Parathyroid adenoma (tissue), 2 donors: ENCODE data around the gene TBC1D8.

Experiments
- H2AFZ ChIP-seq: fragments of 300-600 bp; sonication (generic); one replicate; pipeline ENCODE4 v1.7.0; 2017; ENCODE audit warnings: antibody characterized with exemption, mild to moderate bottlenecking
- H3K27ac ChIP-seq: fragments of 300-600 bp; sonication (generic); one replicate; pipeline ENCODE4 v1.7.0; 2017
- H3K27me3 ChIP-seq: fragments of 300-600 bp; sonication (generic); one replicate; pipeline ENCODE4 v1.7.0; 2017; ENCODE audit warnings: low read length; ENCODE audit not compliant: control insufficient read depth, insufficient read depth
- H3K36me3 ChIP-seq: fragments of 300-600 bp; sonication (generic); one replicate; pipeline ENCODE4 v1.7.0; 2017; ENCODE audit warnings: low read length; ENCODE audit not compliant: control insufficient read depth, insufficient read depth
- H3K4me1 ChIP-seq: fragments of 300-600 bp; sonication (generic); one replicate; pipeline ENCODE4 v1.7.0; 2017; ENCODE audit warnings: control low read depth
- H3K4me2 ChIP-seq: fragments of 300-600 bp; sonication (generic); one replicate; pipeline ENCODE4 v1.7.0; 2017; ENCODE audit warnings: low read length
- H3K4me3 ChIP-seq: fragments of 300-600 bp; sonication (generic); one replicate; pipeline ENCODE4 v1.7.0; 2017; ENCODE audit warnings: low read depth, low read length
- H3K79me2 ChIP-seq: fragments of 300-600 bp; sonication (generic); one replicate; pipeline ENCODE4 v1.7.0; 2017; ENCODE audit warnings: control low read depth
- H3K9ac ChIP-seq: fragments of 300-600 bp; sonication (generic); one replicate; pipeline ENCODE4 v1.7.0; 2017; ENCODE audit warnings: mild to moderate bottlenecking
- H3K9me3 ChIP-seq: fragments of 300-600 bp; sonication (generic); one replicate; pipeline ENCODE4 v1.7.0; 2017; ENCODE audit warnings: low read length; ENCODE audit not compliant: control insufficient read depth
- TF ChIP-seq, protein P1 (sequence below): fragments of 300-600 bp; sonication (generic); IDR thresholded peaks from one replicate; pipeline ENCODE4 v1.7.0; 2017; ENCODE audit warnings: antibody characterized with exemption, mild to moderate bottlenecking
- donor health status: primary hyperparathyroidism.

TBC1D8 gene

GRCh38 chr2:100968146-100969145 is 182.7 kb downstream of the TBC1D8 start:
- H3K4me3 ChIP-seq: no peak overlapping the region
- no peaks in the 10 kb centered on the region for H3K79me2 ChIP-seq
- no peak overlapping the region for H3K4me2 ChIP-seq
- no peak overlapping the region for H3K27ac ChIP-seq
- H3K36me3 ChIP-seq: no peaks in the 10 kb centered on the region
- no peak overlapping the region for H3K9ac ChIP-seq
- TF ChIP-seq, protein P1, sequence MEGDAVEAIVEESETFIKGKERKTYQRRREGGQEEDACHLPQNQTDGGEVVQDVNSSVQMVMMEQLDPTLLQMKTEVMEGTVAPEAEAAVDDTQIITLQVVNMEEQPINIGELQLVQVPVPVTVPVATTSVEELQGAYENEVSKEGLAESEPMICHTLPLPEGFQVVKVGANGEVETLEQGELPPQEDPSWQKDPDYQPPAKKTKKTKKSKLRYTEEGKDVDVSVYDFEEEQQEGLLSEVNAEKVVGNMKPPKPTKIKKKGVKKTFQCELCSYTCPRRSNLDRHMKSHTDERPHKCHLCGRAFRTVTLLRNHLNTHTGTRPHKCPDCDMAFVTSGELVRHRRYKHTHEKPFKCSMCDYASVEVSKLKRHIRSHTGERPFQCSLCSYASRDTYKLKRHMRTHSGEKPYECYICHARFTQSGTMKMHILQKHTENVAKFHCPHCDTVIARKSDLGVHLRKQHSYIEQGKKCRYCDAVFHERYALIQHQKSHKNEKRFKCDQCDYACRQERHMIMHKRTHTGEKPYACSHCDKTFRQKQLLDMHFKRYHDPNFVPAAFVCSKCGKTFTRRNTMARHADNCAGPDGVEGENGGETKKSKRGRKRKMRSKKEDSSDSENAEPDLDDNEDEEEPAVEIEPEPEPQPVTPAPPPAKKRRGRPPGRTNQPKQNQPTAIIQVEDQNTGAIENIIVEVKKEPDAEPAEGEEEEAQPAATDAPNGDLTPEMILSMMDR: no peak
- no peaks in the 10 kb centered on the region for H3K27me3 ChIP-seq
- no peaks in the 10 kb centered on the region for H3K4me1 ChIP-seq
- no peaks in the 10 kb centered on the region for H3K9me3 ChIP-seq
- no peak overlapping the region for H2AFZ ChIP-seq

DNA sequence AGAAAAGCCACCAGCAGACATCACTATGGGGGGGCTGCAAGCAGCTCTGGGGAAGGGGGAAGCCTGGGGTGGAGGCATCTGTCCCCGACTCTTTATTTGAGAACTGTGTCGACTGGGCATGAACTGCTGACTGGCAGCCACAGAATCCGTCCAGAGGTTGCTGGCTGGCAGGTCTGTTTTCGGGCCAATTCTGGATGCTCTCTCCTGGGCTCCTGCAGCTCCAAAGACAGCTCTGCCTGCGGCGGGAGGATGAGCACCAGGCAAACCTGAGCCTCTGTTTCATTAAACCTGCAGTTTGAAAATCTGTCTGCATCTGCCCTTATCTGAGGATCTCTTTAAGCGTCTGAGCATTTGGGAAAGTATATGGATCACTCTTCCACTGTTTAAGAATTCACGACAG is 183.5 kb downstream of the TBC1D8 start:
- Histone ChIP-seq H3K27ac (no peak overlapping the region), H3K36me3 (no peaks in the 10 kb centered on the region), H3K9me3 (no peaks in the 10 kb centered on the region), H2AFZ (no peak overlapping the region), H3K4me2 (no peak overlapping the region), H3K4me1 (no peaks in the 10 kb centered on the region), H3K9ac (no peak overlapping the region), H3K27me3 (no peaks in the 10 kb centered on the region), H3K4me3 (no peak overlapping the region), H3K79me2 (no peaks in the 10 kb centered on the region)
- TF ChIP-seq, protein P1: no peak

GRCh38 chr2:100965596-100965995 is 185.6 kb downstream of the TBC1D8 start:
- Histone ChIP-seq H3K4me2 (no peak overlapping the region), H3K9ac (no peak overlapping the region), H3K27me3 (no peaks in the 10 kb centered on the region), H3K36me3 (no peaks in the 10 kb centered on the region), H2AFZ (no peak overlapping the region), H3K4me1 (no peaks in the 10 kb centered on the region), H3K9me3 (no peaks in the 10 kb centered on the region), H3K27ac (no peak overlapping the region), H3K4me3 (no peak overlapping the region), H3K79me2 (no peaks in the 10 kb centered on the region)
- TF ChIP-seq, protein P1: no peak

GRCh38 chr2:100964681-100965169 is 186.5 kb downstream of the TBC1D8 start:
- H3K4me1 ChIP-seq: no peaks in the 10 kb centered on the region
- H3K4me3 ChIP-seq: no peak overlapping the region
- H3K27ac ChIP-seq: no peak overlapping the region
- no peaks in the 10 kb centered on the region for H3K36me3 ChIP-seq
- no peak overlapping the region for H3K4me2 ChIP-seq
- H3K9me3 ChIP-seq: no peaks in the 10 kb centered on the region
- TF ChIP-seq, protein P1: no peak
- no peak overlapping the region for H3K9ac ChIP-seq
- no peaks in the 10 kb centered on the region for H3K27me3 ChIP-seq
- no peak overlapping the region for H2AFZ ChIP-seq
- H3K79me2 ChIP-seq: no peaks in the 10 kb centered on the region
